LNCaP clone FGC (cell line): ENCODE measurements around the gene POTEH.
"Not testable (repeated sequence)": the region's sequence is repeated elsewhere in the genome, so short reads cannot be mapped to it uniquely, and the experiment has no call there.

Source experiments
- DNase-seq: peaks from one replicate; pipeline ENCODE4 v3.0.0-alpha.2; 2011; ENCODE audit warnings: low read depth
- H3K4me3 ChIP-seq: 2 replicates; pipeline ENCODE4 v1.5.1; 2011; ENCODE audit warnings: mild to moderate bottlenecking, low read depth, low read length, control low read depth

POTEH gene

DNA sequence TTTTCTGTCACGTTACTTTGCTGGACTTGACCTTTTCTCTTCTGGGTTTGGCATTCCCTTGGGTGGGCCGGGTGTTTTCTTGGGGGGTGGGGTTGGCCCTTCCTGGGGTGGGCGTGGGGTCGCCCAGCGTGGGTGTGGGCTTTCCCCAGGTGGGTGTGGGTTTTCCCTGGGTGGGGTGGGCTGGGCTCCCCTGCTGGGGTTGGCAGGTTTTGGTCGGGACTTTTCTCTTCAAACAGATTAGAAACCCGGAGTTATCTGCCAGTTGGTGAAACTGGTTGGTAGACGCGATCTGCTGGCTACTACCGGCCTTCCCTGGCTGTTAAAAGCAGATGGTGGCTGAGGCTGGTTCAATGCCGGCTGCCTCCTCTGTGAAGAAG, at the start of gene POTEH:
TSS of gene POTEH (plus strand) at position 278 of the 377 bp plus-strand sequence. CDS start at position 330, 52 bp downstream.
- H3K4me3 ChIP-seq, DNase-seq: not testable (repeated sequence)

DNA sequence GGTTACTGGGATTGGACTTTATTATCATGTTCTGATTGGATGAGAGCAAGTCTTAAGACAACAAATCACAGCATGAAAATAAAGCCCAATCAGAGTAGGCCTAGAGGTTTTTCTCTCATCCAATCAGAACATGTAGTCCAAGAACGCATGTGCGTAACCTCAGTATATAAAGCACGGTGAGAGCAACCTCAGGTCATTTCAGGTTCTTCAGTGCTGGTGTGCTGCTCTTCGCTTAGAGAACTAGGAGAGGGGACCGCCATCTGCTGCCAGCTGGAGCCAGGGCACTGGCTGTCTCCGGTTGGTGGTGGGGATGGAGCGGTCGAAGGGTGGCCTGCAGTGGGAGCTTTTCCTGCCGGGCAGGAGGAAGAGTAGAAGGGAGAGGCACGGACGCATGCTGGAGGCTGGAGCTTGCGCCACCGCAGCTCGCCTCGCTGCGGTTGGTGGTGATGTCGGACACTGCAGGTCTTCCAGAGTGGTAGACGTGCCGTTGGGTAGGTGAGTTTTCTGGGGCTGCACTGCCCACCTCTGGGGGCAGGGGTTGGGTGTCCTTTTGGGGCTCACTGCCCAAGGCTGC, 47.5 kb upstream of the POTEH start:
- not testable (repeated sequence) for H3K4me3 ChIP-seq, DNase-seq

DNA sequence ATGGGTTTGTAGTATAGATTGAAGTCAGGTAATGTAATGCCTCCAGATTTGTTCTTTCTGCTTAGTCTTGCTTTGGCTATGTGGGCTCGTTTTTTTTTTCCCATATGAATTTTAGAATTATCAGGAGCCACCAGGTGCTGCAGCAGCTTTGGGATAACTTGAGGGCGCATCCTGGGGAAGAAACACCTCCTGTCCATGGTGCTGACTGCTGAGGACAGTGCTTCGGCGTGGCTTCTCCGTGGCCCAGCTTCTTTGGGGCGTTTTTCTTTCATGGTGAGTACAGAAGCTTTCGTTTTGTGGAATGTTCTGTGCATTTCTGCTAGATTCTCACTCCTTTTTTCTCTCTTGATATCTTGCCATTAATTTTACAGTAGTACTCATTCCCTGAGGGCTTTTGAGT, 37.9 kb upstream of the POTEH start:
- not testable (repeated sequence) for DNase-seq, H3K4me3 ChIP-seq

DNA sequence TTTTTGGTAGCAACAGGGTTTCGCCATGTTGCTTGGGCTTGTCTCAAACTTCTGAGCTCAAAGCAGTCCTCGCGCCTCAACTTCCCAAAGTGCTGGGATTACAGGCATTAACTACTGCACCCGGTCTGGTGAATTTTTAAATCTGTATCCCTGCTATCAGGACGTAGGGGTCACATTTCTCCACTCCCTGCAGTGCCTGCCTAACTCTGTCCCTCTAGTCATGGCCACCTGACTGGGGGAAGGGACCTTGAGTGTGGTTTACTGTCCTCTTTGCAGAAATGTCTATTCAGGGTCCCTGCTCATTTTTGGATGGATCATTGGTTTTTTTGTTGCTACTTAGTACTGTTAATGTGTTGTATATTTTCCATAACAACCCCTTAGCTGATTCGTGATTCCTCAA, 37.1 kb upstream of the POTEH start:
- H3K4me3 ChIP-seq, DNase-seq: not testable (repeated sequence)

DNA sequence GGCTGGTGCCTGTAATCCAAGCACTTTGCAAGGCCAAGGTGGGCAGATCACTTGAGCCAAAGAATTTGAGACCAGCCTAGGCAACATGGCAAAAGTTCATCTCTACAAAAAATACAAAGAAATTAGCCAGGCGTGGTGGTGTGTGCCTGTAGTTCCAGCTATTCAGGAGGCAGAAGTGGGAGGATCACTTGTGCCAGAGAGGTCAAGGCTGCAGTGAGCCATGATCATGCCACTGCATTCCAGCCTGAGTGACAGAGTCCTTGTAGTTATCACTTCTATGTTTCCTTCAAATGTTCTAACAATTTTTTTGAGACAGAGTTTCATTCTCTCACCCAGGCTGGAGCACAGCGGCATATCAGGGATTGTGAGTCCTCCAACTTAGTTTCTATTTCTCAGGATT, 36.6 kb upstream of the POTEH start:
- not testable (repeated sequence) for DNase-seq, H3K4me3 ChIP-seq

DNA sequence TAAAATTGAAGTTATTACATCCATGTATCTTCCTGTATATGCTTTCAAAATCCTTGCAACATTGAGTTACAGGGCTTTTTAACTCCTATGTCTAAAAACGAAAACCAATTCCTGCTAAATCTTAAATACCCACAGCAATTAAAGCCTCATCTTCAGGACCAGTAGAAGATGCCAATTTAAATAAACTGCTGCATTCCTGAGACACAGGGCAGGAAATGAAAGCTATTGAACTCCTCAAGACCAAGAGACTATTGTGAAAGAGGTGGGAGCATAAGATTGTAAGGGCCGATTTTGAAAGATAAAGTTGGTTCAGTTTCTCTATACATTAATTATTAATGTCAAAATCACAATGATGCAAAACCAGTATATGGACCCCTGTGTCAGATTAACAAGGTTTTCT, 28.7 kb upstream of the POTEH start:
- not testable (repeated sequence) for DNase-seq, H3K4me3 ChIP-seq

DNA sequence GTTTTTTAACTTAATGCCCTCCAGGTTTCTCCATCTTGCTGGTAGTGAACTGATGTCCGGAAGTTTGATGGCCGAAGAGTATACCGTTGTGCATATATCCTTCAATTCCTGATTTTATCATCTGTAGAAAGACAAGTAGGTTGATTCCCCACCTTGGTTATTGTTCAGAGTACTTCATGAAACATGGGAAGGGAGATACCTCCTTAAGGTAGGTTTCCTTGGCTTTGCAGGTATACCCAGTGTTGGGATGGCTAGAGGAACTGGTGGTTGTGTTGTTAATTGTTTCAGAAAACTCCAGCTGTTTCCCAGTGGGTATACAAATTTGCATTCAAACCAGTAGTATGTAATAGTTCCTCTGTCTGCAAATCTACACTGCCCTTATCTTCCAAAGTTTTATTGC, 25.1 kb upstream of the POTEH start:
- H3K4me3 ChIP-seq, DNase-seq: not testable (repeated sequence)

DNA sequence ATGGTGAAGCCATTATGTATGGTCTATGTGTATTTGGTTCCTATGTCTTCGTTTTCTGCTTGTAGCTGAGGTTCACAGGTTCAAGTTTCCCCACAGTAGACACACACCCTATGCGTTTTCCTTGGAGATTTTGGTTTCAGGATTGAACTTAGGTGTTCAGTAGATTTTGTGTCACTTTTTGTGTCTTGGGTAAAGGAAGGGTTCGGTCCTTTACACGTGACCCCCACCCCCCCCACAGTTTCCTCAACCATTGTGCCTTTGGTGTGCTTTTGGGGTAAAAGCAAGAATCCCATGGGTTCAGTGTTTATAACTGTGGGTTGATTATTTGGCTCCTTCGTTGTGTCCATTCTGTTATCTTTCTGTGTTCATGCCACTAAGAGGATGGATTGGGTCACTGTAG, 24.3 kb upstream of the POTEH start:
- not testable (repeated sequence) for H3K4me3 ChIP-seq, DNase-seq

DNA sequence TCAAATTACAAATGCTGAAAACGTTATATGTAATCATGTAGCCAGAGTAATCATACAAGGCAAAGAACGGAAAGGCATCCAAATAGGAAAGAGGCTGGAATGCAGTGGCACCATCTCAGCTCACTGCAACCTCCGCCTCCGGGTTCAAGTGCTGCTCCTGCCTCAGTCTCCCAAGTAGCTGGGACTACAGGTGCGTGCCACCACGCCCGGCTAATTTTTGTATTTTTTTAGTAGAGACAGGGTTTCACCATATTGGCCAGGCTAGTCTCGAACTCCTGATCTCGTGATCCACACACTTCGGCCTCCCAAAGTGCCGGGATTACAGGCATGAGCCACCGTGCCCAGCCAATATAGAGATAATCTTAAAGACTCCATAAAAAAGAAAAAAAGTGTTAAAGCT, 20.4 kb upstream of the POTEH start:
- not testable (repeated sequence) for H3K4me3 ChIP-seq, DNase-seq

DNA sequence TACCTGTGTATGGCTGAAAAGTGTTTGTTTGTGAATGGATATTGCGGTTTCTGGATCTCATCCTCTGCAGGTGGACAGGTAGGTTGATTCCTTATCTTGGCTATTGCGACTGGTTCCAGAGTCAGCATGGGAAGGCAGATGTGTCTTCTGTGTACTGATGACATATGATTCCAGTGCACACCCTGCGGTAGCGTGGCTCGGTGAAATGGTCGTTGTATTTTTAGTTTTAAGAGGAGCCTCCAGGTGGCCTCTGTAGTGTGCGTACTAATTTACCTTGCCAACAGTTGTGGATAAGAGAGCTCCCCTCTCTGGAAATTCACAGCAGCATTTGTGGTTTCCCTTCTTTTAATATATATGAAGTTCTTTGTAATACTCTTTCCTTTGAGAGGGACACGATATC, 10.1 kb upstream of the POTEH start:
- not testable (repeated sequence) for DNase-seq, H3K4me3 ChIP-seq

DNA sequence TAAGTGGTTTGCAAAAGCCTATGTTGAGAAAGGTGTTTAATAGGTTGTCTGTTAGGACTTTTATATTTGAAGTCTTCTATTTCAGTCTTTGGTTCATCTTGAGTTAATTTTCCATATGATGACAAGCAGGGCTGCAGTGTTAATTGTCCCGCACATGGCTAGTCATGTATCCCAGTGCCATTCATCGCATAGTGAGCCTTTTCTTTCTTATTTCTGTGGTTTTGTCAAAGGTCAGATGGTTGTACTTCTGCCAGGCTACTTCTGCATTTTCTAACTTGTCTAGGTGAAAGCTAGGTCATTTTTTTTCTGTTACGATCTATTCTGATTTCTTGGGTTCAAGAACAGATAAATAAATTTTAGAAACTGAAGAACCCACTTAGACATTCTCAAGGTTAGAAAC, 5.7 kb upstream of the POTEH start:
- not testable (repeated sequence) for DNase-seq, H3K4me3 ChIP-seq

DNA sequence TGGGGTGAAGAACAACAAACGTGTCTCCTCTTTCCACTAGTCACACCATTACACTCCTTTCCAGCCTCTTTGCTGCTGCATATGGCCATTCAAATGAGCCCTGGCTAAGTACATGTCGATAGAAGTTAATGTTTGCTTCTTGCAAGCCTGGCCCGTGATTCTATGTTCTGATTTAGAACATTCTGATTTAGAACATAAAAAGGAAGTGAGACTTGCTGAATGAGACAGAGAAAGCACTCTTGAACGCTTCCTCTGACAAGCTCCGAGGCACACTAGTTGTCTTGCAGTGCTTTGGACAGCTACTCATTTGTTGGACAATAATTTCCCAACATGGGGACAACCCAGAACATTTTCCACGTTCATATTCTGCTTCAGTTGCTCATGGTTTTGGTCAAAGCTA, 5.1 kb upstream of the POTEH start:
- not testable (repeated sequence) for H3K4me3 ChIP-seq, DNase-seq

DNA sequence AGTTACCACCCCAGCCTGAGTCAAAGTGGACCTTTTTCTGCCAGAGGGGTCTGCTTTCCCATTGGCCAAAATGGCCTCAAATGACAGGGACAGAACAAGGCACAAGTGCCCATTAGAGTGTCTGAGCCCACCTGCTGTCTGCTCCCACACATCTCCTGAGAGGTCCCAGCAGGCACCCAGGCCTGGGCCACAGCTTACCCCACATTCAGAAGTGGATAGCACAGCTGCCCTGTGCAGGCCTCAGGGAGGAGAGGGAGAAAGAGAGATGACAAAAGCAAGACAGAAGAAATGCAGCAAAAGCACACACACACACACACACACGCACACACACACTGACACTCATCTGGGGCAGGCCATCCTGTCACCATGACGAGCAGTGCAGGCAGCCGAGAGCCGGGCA, 4.2 kb upstream of the POTEH start:
- not testable (repeated sequence) for DNase-seq, H3K4me3 ChIP-seq

DNA sequence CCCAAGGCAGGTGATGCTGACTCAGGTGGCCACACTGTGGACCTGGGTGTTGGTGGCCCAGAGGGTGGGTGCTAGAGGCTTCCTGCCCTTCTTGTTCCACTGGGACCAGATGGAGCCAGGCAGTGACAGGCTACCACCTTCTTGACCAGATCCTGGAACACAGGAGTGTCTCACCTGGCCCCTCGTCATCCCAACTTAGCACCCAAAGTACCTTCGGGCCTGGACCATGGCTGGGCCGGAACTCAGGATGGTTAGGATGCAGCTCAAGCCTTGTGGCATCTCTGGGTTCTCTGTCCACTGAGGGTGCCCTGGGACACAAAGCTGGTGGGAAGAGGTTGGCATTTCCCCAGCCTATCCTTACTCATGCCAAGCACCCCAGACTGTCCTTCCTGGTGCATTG, 2.7 kb upstream of the POTEH start:
- DNase-seq, H3K4me3 ChIP-seq: not testable (repeated sequence)

DNA sequence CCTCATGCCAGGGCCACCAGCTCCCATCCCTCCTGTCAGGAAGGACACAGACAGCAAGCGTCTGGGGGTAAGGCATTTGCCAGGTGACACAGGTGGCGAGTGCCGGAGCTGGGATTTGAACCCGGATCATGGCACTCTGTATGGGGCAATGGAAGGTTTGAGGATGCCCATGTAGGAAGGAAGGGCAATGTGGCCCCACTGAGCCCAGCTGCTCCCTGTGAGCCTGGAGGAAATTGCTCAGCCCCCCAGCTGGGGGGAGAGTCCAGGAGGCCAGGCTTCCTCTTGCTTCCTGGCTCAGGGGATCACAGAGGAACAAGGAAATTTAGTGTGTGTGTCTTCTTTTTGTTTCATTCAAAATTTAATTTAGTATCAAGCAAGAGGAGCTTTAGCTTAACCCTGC, 2.1 kb upstream of the POTEH start:
- H3K4me3 ChIP-seq, DNase-seq: not testable (repeated sequence)

DNA sequence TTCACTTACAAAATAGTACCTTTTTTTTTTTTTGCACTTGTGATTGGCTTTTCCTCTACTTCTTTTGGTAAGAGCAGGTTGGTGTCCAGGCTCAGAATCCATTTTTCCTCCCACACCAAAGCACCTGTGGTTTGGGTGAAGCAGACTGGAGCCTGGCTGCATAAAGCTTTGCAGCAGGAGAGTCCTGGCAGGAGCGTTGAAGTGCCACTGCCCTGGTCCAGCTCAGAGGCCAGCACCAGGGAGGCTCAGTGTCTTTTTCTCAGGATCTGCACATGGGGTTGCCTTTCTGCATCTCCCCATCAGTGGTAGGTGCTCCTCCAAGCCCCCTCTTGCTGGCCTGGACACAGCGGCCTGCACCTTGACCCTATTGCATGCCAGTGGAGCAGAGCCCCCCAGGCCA, 1.7 kb upstream of the POTEH start:
- DNase-seq, H3K4me3 ChIP-seq: not testable (repeated sequence)

DNA sequence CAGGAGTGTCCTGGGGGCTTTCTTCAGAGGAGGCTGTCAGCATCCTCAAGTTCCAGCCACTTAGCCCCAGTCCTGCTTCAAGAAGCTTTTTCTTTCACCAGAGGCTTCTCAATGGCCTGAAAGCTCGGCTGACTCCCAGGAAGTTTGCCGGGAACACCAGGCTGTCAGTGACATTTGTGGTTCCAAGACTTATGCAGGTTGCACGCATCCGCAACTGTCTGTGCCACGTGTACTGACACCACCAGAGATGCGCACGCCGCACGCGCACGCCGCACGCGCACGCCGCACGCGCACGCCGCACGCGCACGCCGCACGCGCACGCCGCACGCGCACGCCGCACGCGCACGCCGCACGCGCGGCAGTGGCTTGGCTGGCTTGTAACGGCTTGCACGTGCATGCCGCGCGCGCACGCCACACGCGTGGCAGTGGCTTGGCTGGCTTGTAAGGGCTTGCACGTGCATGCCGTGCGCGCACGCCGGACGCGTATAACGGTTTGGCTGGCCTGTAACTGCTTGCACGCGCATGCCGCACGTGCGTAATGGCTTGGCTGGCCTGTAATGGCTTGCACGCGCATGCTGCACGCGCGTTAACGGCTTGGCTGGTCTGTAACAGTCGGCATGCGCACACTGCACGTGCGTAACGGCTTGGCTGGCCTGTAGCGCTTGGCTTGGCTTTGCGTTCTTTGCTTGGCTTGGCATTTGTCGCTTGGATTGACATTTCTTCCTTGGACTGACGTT, 646 bp upstream of the POTEH start:
- not testable (repeated sequence) for DNase-seq, H3K4me3 ChIP-seq

DNA sequence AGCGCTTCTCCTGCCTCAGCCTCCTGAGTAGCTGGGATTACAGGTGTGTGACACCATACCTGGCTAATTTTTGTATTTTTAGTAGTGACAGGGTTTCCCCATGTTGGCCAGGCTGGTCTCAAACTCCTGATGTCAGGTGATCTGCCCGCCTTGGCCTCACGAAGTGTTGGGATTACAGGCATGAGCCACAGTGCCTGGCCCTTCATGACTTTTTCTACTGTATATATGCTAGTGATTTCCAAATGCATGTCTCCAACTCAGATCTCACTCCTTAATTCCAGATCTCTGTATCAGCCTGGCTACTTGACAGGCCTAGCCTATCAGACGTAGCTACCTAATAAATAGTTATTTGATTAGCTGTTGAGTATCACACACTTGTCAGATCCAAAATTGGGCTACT, 23.8 kb downstream of the POTEH start:
- H3K4me3 ChIP-seq, DNase-seq: not testable (repeated sequence)

DNA sequence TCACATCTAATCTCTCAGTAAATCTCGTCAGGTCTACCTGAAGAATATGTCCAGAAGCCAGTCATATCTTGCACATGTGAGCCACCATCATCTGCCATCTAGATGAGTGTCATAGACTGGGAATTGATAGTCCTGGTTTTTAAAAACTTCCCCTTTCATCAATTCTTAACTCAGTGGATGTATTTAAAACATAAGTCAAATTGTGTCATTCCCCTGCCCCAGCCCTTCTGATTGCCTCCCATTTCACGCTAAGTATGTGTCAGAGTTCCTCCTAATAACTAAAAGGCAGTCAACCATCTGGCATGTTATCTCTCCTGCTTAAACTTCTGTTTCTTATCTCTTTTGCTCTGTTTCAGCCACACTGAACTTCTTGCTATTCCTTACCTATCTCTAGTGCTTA, 24.3 kb downstream of the POTEH start:
- not testable (repeated sequence) for H3K4me3 ChIP-seq, DNase-seq

DNA sequence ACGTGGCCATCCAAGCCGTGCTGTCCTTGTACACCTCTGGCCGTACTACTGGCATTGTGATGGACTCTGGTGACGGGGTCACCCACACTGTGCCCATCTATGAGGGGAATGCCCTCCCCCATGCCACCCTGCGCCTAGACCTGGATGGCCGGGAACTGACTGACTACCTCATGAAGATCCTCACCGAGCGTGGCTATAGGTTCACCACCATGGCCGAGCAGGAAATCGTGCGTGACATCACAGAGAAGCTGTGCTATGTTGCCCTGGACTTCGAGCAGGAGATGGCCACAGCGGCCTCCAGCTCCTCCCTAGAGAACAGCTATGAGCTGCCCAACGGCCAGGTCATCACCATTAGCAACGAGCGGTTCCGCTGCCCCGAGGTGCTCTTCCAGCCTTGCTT, 32.1 kb downstream of the POTEH start:
- H3K4me3 ChIP-seq, DNase-seq: not testable (repeated sequence)
